HG03175 (cell line): ENCODE measurements around the gene BEND5.
A peak's percentile ranks its signal among the peaks of the same experiment; 100 is the strongest.

ENCODE experiments used
- ATAC-seq: cut with Tn5 transposase; IDR thresholded peaks from one replicate; pipeline ENCODE4 v1.9.1; 2021; ENCODE audit warnings: mild to moderate bottlenecking, moderate library complexity; ENCODE audit not compliant: unreplicated experiment

BEND5 gene

GRCh38 chr1:48767975-48768510 lies 8.6 kb downstream of the BEND5 start:
- no peak for ATAC-seq

- no peak for ATAC-seq
These were observed 11.4 kb downstream of the BEND5 start for GRCh38 chr1:48765335-48765734.

DNA sequence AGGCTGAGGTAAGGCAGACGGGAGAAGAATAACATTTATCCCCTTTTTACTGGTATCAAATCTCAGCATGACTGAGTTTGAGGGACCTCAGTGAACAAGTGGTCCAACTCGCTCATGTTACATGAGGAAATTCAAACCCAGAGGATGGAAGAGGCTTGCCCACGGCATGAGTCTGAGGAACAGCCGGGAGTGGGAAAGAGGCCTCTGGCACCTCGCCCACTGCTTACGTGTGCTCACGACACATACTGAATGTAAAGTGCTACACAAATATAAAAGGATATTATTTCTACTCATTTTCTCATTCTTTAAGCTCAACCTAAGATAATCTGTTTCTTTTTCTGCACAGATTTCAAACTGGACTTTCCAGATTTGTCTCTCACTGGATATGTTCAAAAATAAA lies 14.7 kb downstream of the BEND5 start:
- no peak for ATAC-seq

DNA sequence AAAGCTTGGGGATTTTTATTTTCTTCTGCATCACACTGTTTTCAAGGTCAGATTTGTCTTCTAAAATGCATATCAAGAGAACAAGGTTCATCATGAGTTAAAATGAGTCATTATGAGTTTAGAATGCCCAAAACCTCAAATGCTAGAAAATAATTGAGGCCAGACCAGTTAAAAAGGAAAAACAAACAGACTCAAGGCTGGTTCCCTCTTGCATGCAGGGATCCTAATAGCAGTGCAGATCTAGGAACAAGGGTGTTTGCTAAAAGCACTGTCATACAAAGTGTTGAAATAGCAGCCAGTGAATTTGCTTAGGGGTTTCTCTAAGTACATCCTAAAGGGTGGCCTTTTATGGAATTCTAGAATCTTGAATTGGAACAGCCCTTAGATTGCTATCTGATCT lies 15.3 kb downstream of the BEND5 start:
- ATAC-seq, result no peak

GRCh38 chr1:48760857-48761256 lies 15.8 kb downstream of the BEND5 start:
- ATAC-seq, result no peak

DNA sequence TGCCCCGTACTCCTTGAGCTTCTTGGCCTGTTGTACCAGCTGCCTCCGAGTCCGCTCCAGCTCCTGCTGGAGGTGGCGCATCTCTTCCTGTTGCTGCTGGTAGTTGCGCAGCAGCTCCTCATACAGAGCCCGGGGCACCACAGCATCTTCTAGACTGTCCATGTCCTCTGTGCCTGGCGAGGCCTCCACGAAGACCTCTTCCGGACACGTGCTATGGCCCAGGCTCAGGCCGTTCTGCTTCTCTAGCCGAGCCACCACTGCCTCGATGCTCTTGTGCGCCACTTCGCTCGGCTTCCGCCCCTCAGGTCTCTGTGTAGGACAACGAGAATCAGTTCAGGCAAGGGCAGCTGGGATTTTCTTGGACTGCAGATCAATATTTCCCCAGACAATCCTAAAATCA lies 17.7 kb downstream of the BEND5 start:
- ATAC-seq, result no peak

- no peak for ATAC-seq
These were observed 19.3 kb downstream of the BEND5 start for GRCh38 chr1:48757363-48757762.

GRCh38 chr1:48756683-48757316 lies 19.9 kb downstream of the BEND5 start:
- ATAC-seq, result no peak

- ATAC-seq, result no peak
These were observed 23.4 kb downstream of the BEND5 start for GRCh38 chr1:48753293-48753692.

GRCh38 chr1:48750109-48750508 lies 26.6 kb downstream of the BEND5 start:
- peak; percentile 95 for ATAC-seq

DNA sequence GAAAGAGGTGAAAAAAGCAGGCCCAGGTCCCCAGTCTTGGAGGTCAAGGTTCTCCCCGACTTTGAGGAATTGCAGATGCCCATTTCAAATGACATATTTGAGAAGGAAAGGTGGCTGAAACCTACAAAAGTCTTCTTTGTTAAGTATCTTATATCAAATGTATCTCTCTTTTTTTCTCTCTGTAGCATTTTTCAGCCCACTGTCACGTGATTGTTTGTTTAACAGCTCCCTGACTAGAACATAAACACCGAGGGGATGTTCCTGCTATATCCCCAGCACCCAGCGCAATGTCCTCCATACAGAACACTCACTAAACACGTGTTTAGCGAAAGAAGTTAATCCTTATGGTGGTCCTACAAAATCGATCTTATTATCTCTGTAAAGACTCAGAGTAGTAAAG lies 27.6 kb downstream of the BEND5 start:
- no peak for ATAC-seq

GRCh38 chr1:48746906-48747305 lies 29.8 kb downstream of the BEND5 start:
- ATAC-seq, result no peak

GRCh38 chr1:48744032-48744431 lies 32.7 kb downstream of the BEND5 start:
- no peak for ATAC-seq

- ATAC-seq, result no peak
These were observed 33.2 kb downstream of the BEND5 start for GRCh38 chr1:48743480-48743879.

DNA sequence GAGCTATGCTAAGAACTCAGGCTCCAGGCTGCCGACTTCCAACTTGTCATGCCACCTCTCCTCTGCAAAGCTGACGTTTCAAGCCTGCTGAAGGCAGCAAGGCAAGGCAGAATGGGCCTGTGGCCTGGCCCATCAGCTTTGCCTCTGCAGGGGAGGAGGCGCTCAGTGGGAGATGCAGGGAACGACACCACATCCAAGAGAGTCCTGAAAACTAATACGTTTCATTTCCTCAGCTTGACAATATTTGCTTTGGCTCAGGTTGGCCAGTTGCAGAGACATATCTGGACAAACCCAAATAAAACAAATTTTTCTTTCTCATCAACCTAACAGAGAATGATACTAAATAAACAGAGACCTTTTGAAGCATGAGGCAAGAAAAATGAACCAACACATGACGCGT lies 35.3 kb downstream of the BEND5 start:
- ATAC-seq, result no peak

DNA sequence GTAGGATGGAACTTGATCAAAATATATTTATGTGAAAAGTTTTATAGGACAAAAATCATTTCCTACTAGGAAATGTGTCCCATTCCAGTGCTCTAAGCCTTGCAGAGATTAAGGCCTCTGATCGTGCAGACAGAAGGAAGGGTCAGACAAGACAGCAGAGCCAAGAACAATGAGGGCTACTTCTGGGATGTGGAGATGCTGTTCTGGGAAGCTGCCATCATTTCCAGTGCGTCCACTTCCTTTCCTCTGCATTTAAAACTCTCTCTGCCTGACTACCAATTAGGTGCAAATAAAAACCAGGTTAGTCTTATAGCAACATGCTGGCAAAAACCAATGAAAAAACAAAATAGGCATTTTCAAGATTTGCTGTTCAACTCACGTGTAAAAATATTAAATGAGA lies 36.1 kb downstream of the BEND5 start:
- ATAC-seq, result no peak

- no peak for ATAC-seq
These were observed 37.6 kb downstream of the BEND5 start for GRCh38 chr1:48739091-48739490.

- no peak for ATAC-seq
These were observed 38.3 kb downstream of the BEND5 start for GRCh38 chr1:48738356-48738755.

DNA sequence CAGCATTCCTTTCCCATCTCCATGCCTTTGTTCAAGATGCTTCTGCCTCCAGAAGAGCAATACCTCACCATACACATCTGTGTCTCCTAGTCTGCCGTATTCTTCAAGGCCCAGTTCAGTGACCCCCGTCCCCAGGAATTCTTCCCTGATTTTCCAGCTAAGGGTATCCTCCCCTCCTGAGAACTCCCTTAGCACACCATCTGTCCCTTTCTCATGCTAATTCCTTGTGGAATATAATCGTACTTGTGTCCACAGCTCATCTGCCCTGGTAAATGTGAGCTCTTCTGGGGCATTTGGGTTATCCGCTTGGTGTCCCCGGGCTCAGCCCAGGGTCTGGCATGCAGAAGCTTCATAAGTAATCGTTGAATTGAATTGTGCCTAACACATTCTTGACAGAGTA lies 40.9 kb downstream of the BEND5 start:
- no peak for ATAC-seq

DNA sequence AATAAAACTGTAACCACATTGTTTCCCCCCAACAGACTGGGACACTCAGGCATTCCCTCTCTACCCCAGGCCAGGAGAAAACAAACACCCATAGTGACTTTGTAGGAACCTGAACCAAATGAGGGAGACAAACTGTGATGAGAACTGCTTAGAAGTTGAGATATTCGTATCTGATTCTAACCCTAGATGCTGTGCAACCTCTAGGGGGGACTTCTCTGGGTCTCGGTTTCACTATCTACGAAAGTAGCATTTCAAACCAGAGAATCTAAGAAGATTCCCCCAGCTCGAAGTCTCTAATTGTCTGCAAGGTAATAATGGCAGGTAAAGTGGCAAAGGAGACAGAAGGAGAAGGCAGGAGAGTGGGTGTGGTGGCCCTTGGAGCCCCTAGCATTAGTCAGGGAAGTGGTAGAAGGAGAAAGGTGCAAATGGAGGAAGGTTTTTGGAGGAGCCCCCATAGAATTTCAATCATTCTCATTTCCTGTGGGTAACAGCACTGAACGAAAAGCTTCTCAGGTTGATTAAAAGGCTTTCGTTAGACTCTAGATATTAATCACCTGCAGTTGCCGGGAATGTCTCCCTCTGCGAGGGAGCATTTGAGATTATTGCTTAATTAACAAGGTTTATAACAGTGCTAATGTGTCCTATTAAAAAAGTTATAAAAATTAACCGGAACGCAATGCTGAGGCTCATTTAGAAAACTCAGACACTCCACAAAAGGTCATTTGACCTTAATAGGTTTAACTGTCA lies 46.4 kb downstream of the BEND5 start:
- peak; percentile 66 for ATAC-seq

DNA sequence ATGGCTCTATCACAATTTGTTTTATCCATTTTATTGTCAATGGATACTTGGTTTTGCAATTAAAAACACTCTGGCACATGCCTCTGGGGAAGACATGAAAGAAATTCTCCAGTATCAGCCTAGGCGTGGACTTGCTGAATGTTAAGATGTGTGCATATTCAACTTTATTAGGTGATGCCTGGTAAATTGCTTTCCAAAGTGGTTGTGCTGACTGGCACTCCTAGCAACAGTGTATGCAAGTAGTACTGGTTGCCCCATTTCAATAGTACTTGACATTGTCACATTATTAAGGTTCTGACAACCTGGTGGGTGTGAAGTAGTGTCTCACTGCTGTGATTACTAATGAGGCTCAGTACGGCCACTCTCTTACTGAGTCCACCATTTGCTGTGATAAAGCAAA lies 48.1 kb downstream of the BEND5 start:
- ATAC-seq, result no peak

DNA sequence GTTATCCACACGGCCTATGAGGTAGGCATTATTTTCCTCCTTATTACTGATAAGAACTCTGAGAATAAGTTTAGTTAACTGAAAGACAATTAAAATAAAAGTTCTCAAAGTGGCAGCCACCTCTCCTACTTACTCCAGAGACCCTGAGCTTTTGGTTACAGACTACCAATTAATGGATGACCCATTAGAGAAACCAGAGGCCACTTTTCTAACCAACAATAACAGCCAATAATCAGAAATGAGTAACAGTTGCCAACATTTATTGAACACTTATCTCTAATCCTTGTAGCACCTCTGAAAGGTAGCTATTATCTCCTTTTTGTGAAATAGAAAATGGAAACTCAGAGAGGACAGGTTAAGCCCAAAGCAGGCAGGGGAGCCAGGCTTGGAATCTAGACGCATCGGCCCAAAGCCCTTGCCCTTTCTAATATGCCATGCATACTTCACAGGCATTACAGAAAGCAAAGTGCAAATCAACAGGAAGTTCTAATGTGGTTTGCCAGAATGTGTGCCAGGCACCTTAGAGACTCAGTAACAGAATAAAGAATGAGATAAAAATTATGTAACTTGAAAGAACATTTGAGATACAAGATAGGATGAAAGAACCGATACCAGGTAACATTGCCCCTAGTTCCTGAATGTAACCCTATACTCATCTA lies 50.0 kb downstream of the BEND5 start:
- peak; percentile 60 for ATAC-seq
